ENCODE data around the gene GABRB3. TPM values are rescaled to one million over a fixed set of nuclear protein-coding genes. Genes with fewer than 3 reads are reported as not detected.

GABRB3 gene
- total RNA-seq, 1 experiment from 2014 or later, result 0.13 TPM

DNA sequence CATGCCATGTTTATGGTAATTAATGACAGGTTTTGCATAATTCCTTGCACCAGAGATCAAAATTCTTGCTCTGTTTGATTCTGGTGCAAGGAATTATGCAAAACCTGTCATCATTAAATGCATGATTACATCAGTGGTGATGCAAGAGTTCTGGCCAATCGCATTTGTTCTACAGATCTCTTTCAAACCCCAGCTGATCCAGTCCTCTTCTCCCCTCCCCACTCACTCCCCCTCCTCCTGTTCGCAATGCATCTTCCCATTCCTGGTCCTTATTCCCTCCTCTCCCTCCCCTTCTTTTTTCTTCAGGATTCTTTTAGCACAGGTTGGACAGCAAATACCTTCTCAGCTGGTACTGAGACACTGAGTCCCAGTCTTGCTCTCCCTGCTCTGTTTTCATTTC is 82.1 kb downstream of the GABRB3 start:
- intact Hi-C loops (cut with micrococcal nuclease; ENCODE audit: unreplicated experiment), result no loop called here
- ChIA-PET POLR2A (no interaction called here), CTCF (no interaction called here)
- no peaks in the 10 kb centered on the region for H3K36me3 ChIP-seq (ENCODE audit: control insufficient read depth, insufficient read depth, low read length)
- H3K27ac ChIP-seq (ENCODE audit: low read length), result no peak overlapping the region
- TF ChIP-seq SIN3A (IDR thresholded peaks at IDR 0.05; ENCODE audit: borderline replicate concordance, insufficient read depth, low read depth, low read length), result no peak
- no peak for TF ChIP-seq POLR2AphosphoS5 (IDR thresholded peaks at IDR 0.05; ENCODE audit: low read depth, low read length)
- no peak for TF ChIP-seq CTCF (IDR thresholded peaks at IDR 0.05)
- TF ChIP-seq TCF7L2 (IDR thresholded peaks at IDR 0.05; ENCODE audit: low read depth, low read length), result no peak
- TF ChIP-seq REST (IDR thresholded peaks at IDR 0.05; ENCODE audit: insufficient read depth in 1 of 2, low read depth in 2 of 2, low read length in 1 of 2), result no peak
- ATAC-seq, result no peak
- H3K4me3 ChIP-seq (ENCODE audit: low read depth in 2 of 2, low read length in 2 of 2), result no peak overlapping the region
- BruUV-seq (replicated peaks), result no TSS peak
- H3K9me3 ChIP-seq (ENCODE audit: control insufficient read depth, insufficient read depth, low read depth, low read length), result no peaks in the 10 kb centered on the region; the same call in 1 of the 2 replicates
- no peaks in the 10 kb centered on the region for H3K27me3 ChIP-seq (ENCODE audit: control insufficient read depth, insufficient read depth, low read length)
- H3K4me1 ChIP-seq (ENCODE audit: control insufficient read depth, insufficient read depth, low read length), result no peaks in the 10 kb centered on the region
- DNase-seq (ENCODE audit: low read depth, low spot score), result no peak
- in situ Hi-C loops (cut with HindIII; ENCODE audit: low pct_unique_long_range_greater_than_20kb, low sequenced_read_pairs), result no loop called here

GRCh38 chr15:26689462-26689861 is 83.4 kb downstream of the GABRB3 start:
- DNase-seq (ENCODE audit: low read depth, low spot score), result no peak
- intact Hi-C loops (cut with micrococcal nuclease; ENCODE audit: unreplicated experiment), result no loop called here

More at GRCh38 chr15:26689462-26689861, 83.4 kb downstream of the GABRB3 start:
- ChIA-PET CTCF (no interaction called here), POLR2A (no interaction called here)
- ATAC-seq, result no peak
- Histone ChIP-seq H3K9me3 (ENCODE audit: control insufficient read depth, insufficient read depth, low read depth, low read length) (no peaks in the 10 kb centered on the region), H3K27me3 (ENCODE audit: control insufficient read depth, insufficient read depth, low read length) (no peaks in the 10 kb centered on the region), H3K4me1 (ENCODE audit: control insufficient read depth, insufficient read depth, low read length) (no peaks in the 10 kb centered on the region), H3K36me3 (ENCODE audit: control insufficient read depth, insufficient read depth, low read length) (no peaks in the 10 kb centered on the region), H3K4me3 (ENCODE audit: low read depth in 2 of 2, low read length in 2 of 2) (no peak overlapping the region), H3K27ac (ENCODE audit: low read length) (no peak overlapping the region)
- TF ChIP-seq CTCF (IDR thresholded peaks at IDR 0.05) (no peak), REST (IDR thresholded peaks at IDR 0.05; ENCODE audit: insufficient read depth in 1 of 2, low read depth in 2 of 2, low read length in 1 of 2) (no peak), POLR2AphosphoS5 (IDR thresholded peaks at IDR 0.05; ENCODE audit: low read depth, low read length) (no peak), TCF7L2 (IDR thresholded peaks at IDR 0.05; ENCODE audit: low read depth, low read length) (no peak), SIN3A (IDR thresholded peaks at IDR 0.05; ENCODE audit: borderline replicate concordance, insufficient read depth, low read depth, low read length) (no peak)
- no TSS peak for BruUV-seq (replicated peaks)
- in situ Hi-C loops (cut with HindIII; ENCODE audit: low pct_unique_long_range_greater_than_20kb, low sequenced_read_pairs), result no loop called here

All from Panc1 (cell line).